ENCODE results near the gene MRI1.
"Not testable (repeated sequence)": the region's sequence is repeated elsewhere in the genome, so short reads cannot be mapped to it uniquely, and the experiment has no call there.

Gene MRI1

GRCh38 chr19:13764101-13764807 is at the start of gene MRI1:
TSS of gene MRI1 (plus strand) at chr19:13764522. CDS start at chr19:13764589, 67 bp downstream.
- DNase-seq = peak in 54 of 56 donors; percentile 17 to 92 (median 58)

GRCh38 chr19:13717194-13717643 is 47.1 kb upstream of the MRI1 start:
- no peak for DNase-seq

- DNase-seq = peak in 47 of 56 donors; percentile 3 to 76 (median 35)
Measured at GRCh38 chr19:13718733-13719132, 45.6 kb upstream of the MRI1 start.

DNA sequence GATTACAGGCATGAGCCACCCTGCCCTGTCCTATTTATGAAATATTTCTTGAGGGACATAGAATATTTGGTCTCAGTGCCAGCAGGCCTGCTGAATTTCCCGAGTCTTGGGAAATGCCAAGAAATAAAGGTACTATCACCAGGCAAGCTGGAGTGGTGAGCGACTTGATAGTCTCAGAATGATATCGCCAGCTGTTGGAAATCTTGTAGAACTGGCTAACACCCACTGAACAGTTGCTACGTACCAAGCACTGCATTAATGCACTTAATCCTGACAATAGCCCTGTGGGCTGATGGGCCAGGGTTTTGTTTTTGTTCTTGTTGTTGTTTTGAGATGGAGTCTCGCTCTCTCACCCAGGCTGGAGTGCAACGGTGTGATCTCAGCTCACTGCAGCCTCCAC is 42.2 kb upstream of the MRI1 start:
- no peak for DNase-seq

DNA sequence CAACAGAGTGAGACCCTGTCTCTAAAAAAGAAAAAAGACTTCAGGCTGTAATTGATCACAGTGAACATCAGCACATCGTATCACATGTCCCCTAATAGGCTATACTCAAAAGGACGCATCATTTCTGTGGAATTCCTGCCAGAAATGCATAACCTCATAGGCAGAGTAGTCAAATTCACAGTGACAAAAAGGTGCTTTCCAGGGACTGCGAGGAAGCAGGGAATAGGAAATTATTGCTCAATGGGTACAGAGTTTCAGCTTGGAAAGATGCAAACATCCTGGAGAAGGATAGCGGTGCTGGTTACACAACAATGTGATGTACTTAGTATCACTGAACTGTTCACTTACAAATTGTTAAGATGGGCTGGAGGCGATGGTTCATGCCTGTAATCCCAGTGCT is 41.1 kb upstream of the MRI1 start:
- no peak for DNase-seq

GRCh38 chr19:13726323-13726722 is 38.0 kb upstream of the MRI1 start:
- DNase-seq = no peak

GRCh38 chr19:13727798-13728197 is 36.5 kb upstream of the MRI1 start:
- DNase-seq = no peak

- no peak for DNase-seq
Measured at GRCh38 chr19:13729859-13730258, 34.5 kb upstream of the MRI1 start.

DNA sequence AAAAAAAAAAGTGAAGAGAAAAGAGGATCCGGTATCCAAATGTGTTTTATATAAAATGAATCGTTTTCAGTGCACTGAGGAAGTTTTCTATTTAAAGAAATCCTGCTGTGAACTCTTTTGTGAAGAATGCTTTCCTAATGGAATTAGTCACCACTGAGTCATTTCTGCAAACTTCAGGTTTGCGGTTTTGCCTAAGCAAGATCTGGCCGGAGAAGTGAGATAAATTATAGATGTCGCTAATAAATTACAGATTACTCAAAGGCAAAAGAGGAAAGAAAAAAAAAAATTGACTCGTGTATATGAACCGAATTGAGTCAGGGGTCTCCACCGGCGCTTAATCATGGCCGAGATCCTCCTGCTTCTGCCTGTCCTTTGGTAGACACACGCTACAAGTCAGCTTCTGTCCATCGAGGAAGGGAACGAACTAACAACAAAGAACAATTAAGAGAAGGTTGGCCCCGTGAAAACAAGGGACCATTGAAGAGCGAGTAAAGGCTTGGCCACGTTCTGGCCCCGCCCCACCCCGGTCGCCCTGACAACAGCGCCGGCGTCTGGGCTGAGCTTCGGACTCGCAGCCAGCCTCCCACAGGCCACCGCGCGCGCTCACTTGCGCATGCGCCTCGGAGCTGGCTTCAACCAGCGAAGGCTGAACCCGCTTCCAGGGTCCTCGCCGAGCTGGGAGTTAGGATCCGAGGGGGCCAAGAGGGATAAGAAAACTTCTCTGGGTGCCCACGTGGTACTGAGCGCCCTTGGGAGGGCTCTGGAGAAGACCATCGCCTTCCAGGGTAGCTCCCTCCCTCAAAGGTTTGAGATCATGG is 33.0 kb upstream of the MRI1 start:
- peak; percentile 71 to 99 (median 92) for DNase-seq

DNA sequence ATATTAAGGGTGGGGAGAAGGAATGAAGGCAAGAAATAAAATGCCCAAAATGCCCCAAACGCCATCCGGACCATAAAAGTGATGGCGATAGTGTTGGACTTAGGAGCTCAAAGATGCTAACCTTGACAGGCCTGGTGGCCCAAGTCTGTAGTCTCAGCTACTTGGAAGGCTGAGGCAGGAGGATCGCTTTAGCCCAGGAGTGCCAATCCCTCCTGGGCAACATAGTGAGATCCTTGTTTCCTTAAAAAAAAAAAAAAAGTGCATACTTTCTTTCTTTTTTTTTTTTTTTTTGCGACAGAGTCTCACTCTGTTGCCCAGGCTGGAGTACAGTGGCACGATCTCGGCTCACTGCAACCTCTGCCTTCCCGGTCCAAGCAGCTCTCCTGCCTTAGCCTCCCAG is 32.0 kb upstream of the MRI1 start:
- no peak for DNase-seq

- no peak for DNase-seq
Measured at GRCh38 chr19:13734751-13735150, 29.6 kb upstream of the MRI1 start.

DNA sequence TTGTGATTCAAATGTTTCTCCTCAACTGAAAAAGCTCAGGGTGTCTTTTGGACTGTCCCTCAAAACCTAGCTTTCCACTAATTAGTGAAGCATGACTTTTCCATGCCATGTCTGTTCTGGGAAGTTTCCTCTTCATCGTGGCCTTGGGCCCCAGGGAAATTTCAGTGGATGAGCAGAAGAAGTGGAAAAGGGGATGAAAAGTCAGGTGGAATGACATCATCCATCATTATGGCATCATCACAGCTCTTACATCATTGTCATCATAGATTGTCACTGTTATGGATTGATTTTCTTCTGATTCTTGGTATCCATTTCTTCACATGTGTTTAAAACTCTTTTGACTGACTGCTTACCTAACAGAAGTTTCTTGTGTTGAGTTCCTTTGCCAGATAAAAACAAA is 26.2 kb upstream of the MRI1 start:
- no peak for DNase-seq

- no peak for DNase-seq
Measured at GRCh38 chr19:13741893-13742292, 22.4 kb upstream of the MRI1 start.

GRCh38 chr19:13742756-13743155 is 21.6 kb upstream of the MRI1 start:
- DNase-seq = no peak

DNA sequence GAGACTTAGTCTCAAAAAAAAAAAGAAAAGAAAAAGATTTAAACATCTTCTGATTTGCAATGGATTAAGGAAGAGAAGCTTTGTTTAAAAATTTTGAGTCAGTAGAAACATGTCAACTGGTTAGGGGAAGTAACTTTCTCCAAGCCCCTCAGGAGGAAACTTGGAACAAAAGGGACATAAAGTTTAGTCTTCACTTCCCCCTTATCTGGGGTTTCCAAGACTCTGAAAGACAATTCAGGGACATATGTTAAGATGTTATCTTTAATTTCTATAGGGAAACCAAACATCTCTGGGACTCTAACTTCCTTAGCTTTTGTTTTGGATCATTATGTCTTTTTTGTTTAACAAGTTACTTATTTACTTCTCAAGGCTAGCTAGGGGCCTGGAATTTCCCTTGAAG is 20.1 kb upstream of the MRI1 start:
- DNase-seq = no peak

DNA sequence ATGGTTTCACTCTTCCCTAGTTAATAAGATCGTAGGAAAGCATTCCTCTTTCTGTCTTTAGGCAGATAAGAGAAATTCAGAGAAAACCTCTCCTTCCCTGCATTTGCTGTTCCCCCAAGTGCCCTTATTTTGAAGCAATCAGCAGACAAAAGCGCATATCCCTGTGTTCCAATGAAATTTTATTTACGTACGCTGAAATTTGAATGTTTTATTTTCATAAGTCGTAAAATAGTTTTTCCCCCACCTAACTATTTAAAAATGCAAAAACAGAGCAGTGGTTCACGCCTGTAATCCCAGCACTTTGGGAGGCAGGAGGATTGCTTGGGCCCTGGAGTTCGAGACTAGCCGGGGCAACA is 17.2 kb upstream of the MRI1 start:
- no peak for DNase-seq

GRCh38 chr19:13748169-13748828 is 16.0 kb upstream of the MRI1 start:
- DNase-seq = peak in 4 of 56 donors; percentile 5 to 28 (median 17)

GRCh38 chr19:13751436-13751835 is 12.9 kb upstream of the MRI1 start:
- DNase-seq = no peak

DNA sequence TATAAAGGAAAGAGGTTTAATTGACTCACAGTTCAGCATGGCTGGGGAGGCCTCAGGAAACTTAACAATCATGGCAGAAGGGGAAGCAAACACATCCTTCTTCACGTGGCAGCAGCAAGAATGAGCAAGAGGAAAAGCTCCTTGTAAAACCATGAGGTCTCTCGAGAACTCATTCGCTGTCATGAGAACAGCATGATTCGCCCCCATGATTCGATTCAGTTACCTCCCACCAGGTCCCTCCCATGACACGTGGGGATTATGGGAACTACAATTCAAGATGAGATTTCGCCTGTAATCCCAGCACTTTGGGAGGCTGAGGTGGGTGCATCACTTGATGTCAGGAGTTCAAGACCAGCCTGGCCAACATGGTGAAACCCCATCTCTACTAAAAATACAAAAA is 10.7 kb upstream of the MRI1 start:
- DNase-seq = not testable (repeated sequence)

DNA sequence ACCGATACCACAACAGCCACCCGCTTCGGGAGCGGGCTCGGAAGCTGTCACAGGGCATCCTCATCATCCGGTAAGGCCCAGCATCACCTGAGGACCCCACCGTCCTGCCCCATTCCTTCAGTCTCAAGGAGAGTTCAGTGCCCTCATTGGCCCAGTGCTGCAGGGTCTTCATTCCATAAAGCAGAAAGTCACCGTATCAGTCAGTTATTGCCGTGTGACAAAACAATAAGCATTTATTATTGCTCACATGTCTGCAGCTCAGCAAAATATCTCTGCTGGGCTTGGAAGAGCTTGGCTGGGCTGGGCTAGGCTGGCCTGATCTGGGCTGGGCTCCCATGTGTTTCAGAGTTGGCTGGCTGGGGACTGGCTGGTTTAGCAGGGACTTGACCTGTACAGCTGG is 8.1 kb upstream of the MRI1 start:
- no peak for DNase-seq

GRCh38 chr19:13757805-13758772 is 6.2 kb upstream of the MRI1 start:
- no peak for DNase-seq
